ENCODE results near the gene KIF21A.

KIF21A gene

GRCh38 chr12:39403376-39403775 lies 39.5 kb downstream of the KIF21A start:
- Histone ChIP-seq H3K36me3 (ENCODE audit: control insufficient read depth, insufficient read depth, low read length, severe bottlenecking) (no peaks in the 10 kb centered on the region), H3K9me3 (ENCODE audit: control insufficient read depth, low read length) (no peaks in the 10 kb centered on the region), H3K4me3 (ENCODE audit: low read length) (no peak overlapping the region), H3K27me3 (replicated peaks; ENCODE audit: control insufficient read depth, insufficient read depth, low read length) (no peaks in the 10 kb centered on the region), H3K4me1 (ENCODE audit: control insufficient read depth, insufficient read depth, low read length) (peaks cover 10% of the 10 kb centered on the region), H3K9ac (ENCODE audit: low read length) (no peak overlapping the region)
- no peak for DNase-seq (ENCODE audit: low read depth)

- H3K4me3 ChIP-seq (ENCODE audit: low read length) = no peak overlapping the region
- no peak overlapping the region for H3K9ac ChIP-seq (ENCODE audit: low read length)
- no peak for DNase-seq (ENCODE audit: low read depth)
- H3K27me3 ChIP-seq (replicated peaks; ENCODE audit: control insufficient read depth, insufficient read depth, low read length) = no peaks in the 10 kb centered on the region
- H3K4me1 ChIP-seq (ENCODE audit: control insufficient read depth, insufficient read depth, low read length) = peaks cover 10% of the 10 kb centered on the region
- H3K9me3 ChIP-seq (ENCODE audit: control insufficient read depth, low read length) = no peaks in the 10 kb centered on the region
- no peaks in the 10 kb centered on the region for H3K36me3 ChIP-seq (ENCODE audit: control insufficient read depth, insufficient read depth, low read length, severe bottlenecking)
Observed at GRCh38 chr12:39402922-39403321, 40.0 kb downstream of the KIF21A start.

GRCh38 chr12:39401459-39401858 lies 41.5 kb downstream of the KIF21A start:
- Histone ChIP-seq H3K27me3 (replicated peaks; ENCODE audit: control insufficient read depth, insufficient read depth, low read length) (no peaks in the 10 kb centered on the region), H3K4me1 (ENCODE audit: control insufficient read depth, insufficient read depth, low read length) (peaks cover 10% of the 10 kb centered on the region), H3K4me3 (ENCODE audit: low read length) (no peak overlapping the region), H3K36me3 (ENCODE audit: control insufficient read depth, insufficient read depth, low read length, severe bottlenecking) (no peaks in the 10 kb centered on the region), H3K9me3 (ENCODE audit: control insufficient read depth, low read length) (no peaks in the 10 kb centered on the region), H3K9ac (ENCODE audit: low read length) (no peak overlapping the region)
- DNase-seq (ENCODE audit: low read depth) = no peak

- no peak for DNase-seq (ENCODE audit: low read depth)
- H3K9ac ChIP-seq (ENCODE audit: low read length) = no peak overlapping the region
- H3K4me1 ChIP-seq (ENCODE audit: control insufficient read depth, insufficient read depth, low read length) = peaks cover under 1% of the 10 kb centered on the region
- H3K4me3 ChIP-seq (ENCODE audit: low read length) = no peak overlapping the region
- H3K9me3 ChIP-seq (ENCODE audit: control insufficient read depth, low read length) = no peaks in the 10 kb centered on the region
- H3K36me3 ChIP-seq (ENCODE audit: control insufficient read depth, insufficient read depth, low read length, severe bottlenecking) = no peaks in the 10 kb centered on the region
- H3K27me3 ChIP-seq (replicated peaks; ENCODE audit: control insufficient read depth, insufficient read depth, low read length) = no peaks in the 10 kb centered on the region
Observed at GRCh38 chr12:39395866-39396265, 47.1 kb downstream of the KIF21A start.

GRCh38 chr12:39393890-39394289 lies 49.0 kb downstream of the KIF21A start:
- H3K4me3 ChIP-seq (ENCODE audit: low read length) = no peak overlapping the region

GRCh38 chr12:39393179-39393578 lies 49.7 kb downstream of the KIF21A start:
- Histone ChIP-seq H3K4me1 (ENCODE audit: control insufficient read depth, insufficient read depth, low read length) (no peaks in the 10 kb centered on the region), H3K9ac (ENCODE audit: low read length) (no peak overlapping the region), H3K4me3 (ENCODE audit: low read length) (no peak overlapping the region), H3K9me3 (ENCODE audit: control insufficient read depth, low read length) (no peaks in the 10 kb centered on the region), H3K27me3 (replicated peaks; ENCODE audit: control insufficient read depth, insufficient read depth, low read length) (no peaks in the 10 kb centered on the region), H3K36me3 (ENCODE audit: control insufficient read depth, insufficient read depth, low read length, severe bottlenecking) (no peaks in the 10 kb centered on the region)
- no peak for DNase-seq (ENCODE audit: low read depth)

More at GRCh38 chr12:39393890-39394289, 49.0 kb downstream of the KIF21A start:
- no peaks in the 10 kb centered on the region for H3K27me3 ChIP-seq (replicated peaks; ENCODE audit: control insufficient read depth, insufficient read depth, low read length)
- H3K36me3 ChIP-seq (ENCODE audit: control insufficient read depth, insufficient read depth, low read length, severe bottlenecking) = no peaks in the 10 kb centered on the region
- DNase-seq (ENCODE audit: low read depth) = no peak
- no peaks in the 10 kb centered on the region for H3K4me1 ChIP-seq (ENCODE audit: control insufficient read depth, insufficient read depth, low read length)
- no peak overlapping the region for H3K9ac ChIP-seq (ENCODE audit: low read length)
- H3K9me3 ChIP-seq (ENCODE audit: control insufficient read depth, low read length) = no peaks in the 10 kb centered on the region

- no peaks in the 10 kb centered on the region for H3K36me3 ChIP-seq (ENCODE audit: control insufficient read depth, insufficient read depth, low read length, severe bottlenecking)
- H3K4me1 ChIP-seq (ENCODE audit: control insufficient read depth, insufficient read depth, low read length) = no peaks in the 10 kb centered on the region
- no peaks in the 10 kb centered on the region for H3K27me3 ChIP-seq (replicated peaks; ENCODE audit: control insufficient read depth, insufficient read depth, low read length)
- H3K4me3 ChIP-seq (ENCODE audit: low read length) = no peak overlapping the region
- no peak for DNase-seq (ENCODE audit: low read depth)
- no peaks in the 10 kb centered on the region for H3K9me3 ChIP-seq (ENCODE audit: control insufficient read depth, low read length)
- no peak overlapping the region for H3K9ac ChIP-seq (ENCODE audit: low read length)
Observed at GRCh38 chr12:39392154-39392925, 50.6 kb downstream of the KIF21A start.

- H3K36me3 ChIP-seq (ENCODE audit: control insufficient read depth, insufficient read depth, low read length, severe bottlenecking) = no peaks in the 10 kb centered on the region
- DNase-seq (ENCODE audit: low read depth) = no peak
- H3K27me3 ChIP-seq (replicated peaks; ENCODE audit: control insufficient read depth, insufficient read depth, low read length) = no peaks in the 10 kb centered on the region
- H3K9ac ChIP-seq (ENCODE audit: low read length) = no peak overlapping the region
- no peaks in the 10 kb centered on the region for H3K9me3 ChIP-seq (ENCODE audit: control insufficient read depth, low read length)
- no peaks in the 10 kb centered on the region for H3K4me1 ChIP-seq (ENCODE audit: control insufficient read depth, insufficient read depth, low read length)
- H3K4me3 ChIP-seq (ENCODE audit: low read length) = no peak overlapping the region
Observed at GRCh38 chr12:39390752-39391151, 52.2 kb downstream of the KIF21A start.

GRCh38 chr12:39389399-39390150 lies 53.3 kb downstream of the KIF21A start:
- Histone ChIP-seq H3K27me3 (replicated peaks; ENCODE audit: control insufficient read depth, insufficient read depth, low read length) (no peaks in the 10 kb centered on the region), H3K9ac (ENCODE audit: low read length) (no peak overlapping the region), H3K36me3 (ENCODE audit: control insufficient read depth, insufficient read depth, low read length, severe bottlenecking) (no peaks in the 10 kb centered on the region), H3K4me1 (ENCODE audit: control insufficient read depth, insufficient read depth, low read length) (no peaks in the 10 kb centered on the region), H3K4me3 (ENCODE audit: low read length) (no peak overlapping the region), H3K9me3 (ENCODE audit: control insufficient read depth, low read length) (no peaks in the 10 kb centered on the region)
- DNase-seq (ENCODE audit: low read depth) = no peak

- no peak for DNase-seq (ENCODE audit: low read depth)
- Histone ChIP-seq H3K9ac (ENCODE audit: low read length) (no peak overlapping the region), H3K9me3 (ENCODE audit: control insufficient read depth, low read length) (no peaks in the 10 kb centered on the region), H3K4me3 (ENCODE audit: low read length) (no peak overlapping the region), H3K27me3 (replicated peaks; ENCODE audit: control insufficient read depth, insufficient read depth, low read length) (no peaks in the 10 kb centered on the region), H3K36me3 (ENCODE audit: control insufficient read depth, insufficient read depth, low read length, severe bottlenecking) (no peaks in the 10 kb centered on the region), H3K4me1 (ENCODE audit: control insufficient read depth, insufficient read depth, low read length) (no peaks in the 10 kb centered on the region)
Observed at GRCh38 chr12:39386335-39386734, 56.6 kb downstream of the KIF21A start.

- no peak overlapping the region for H3K9ac ChIP-seq (ENCODE audit: low read length)
- H3K4me1 ChIP-seq (ENCODE audit: control insufficient read depth, insufficient read depth, low read length) = no peaks in the 10 kb centered on the region
- no peak overlapping the region for H3K4me3 ChIP-seq (ENCODE audit: low read length)
- no peaks in the 10 kb centered on the region for H3K27me3 ChIP-seq (replicated peaks; ENCODE audit: control insufficient read depth, insufficient read depth, low read length)
- no peaks in the 10 kb centered on the region for H3K36me3 ChIP-seq (ENCODE audit: control insufficient read depth, insufficient read depth, low read length, severe bottlenecking)
- H3K9me3 ChIP-seq (ENCODE audit: control insufficient read depth, low read length) = no peaks in the 10 kb centered on the region
- no peak for DNase-seq (ENCODE audit: low read depth)
Observed at GRCh38 chr12:39383114-39383513, 59.8 kb downstream of the KIF21A start.
